GM23338 (cell line): ENCODE data around the gene CHGA. TPM values are rescaled to one million over a fixed set of nuclear protein-coding genes. Genes with fewer than 3 reads are reported as not detected.

Source experiments
- ATAC-seq: fragments of 200-7000 bp; cut with Tn5 transposase; 3 replicates; pipeline ENCODE4 v1.9.1; 2020
- DNase-seq: peaks from one replicate; pipeline ENCODE4 v3.0.0-alpha.2; 2015; ENCODE audit warnings: low spot score
- H2AFZ ChIP-seq: fragments of 200-600 bp; sonication (generic); 2 replicates; pipeline ENCODE4 v1.8.0; 2016; ENCODE audit warnings: antibody characterized with exemption, mild to moderate bottlenecking, moderate library complexity
- H3F3A ChIP-seq: fragments of 200-600 bp; sonication (generic); replicated peaks from 2 replicates; pipeline ENCODE4 v1.8.0; 2017; ENCODE audit warnings: antibody characterized with exemption, mixed run types, low read depth
- H3K27ac ChIP-seq: fragments of 200-600 bp; sonication (generic); 2 replicates; pipeline ENCODE4 v1.6.1; 2016; ENCODE audit warnings: low read depth
- H3K27me3 ChIP-seq: fragments of 200-600 bp; sonication (generic); 2 replicates; pipeline ENCODE4 v1.8.0; 2016; ENCODE audit warnings: mild to moderate bottlenecking, mixed run types, moderate library complexity; ENCODE audit not compliant: insufficient read depth
- H3K36me3 ChIP-seq: fragments of 200-600 bp; sonication (generic); 2 replicates; pipeline ENCODE4 v1.8.0; 2016; ENCODE audit warnings: mild to moderate bottlenecking; ENCODE audit not compliant: insufficient read depth
- H3K4me1 ChIP-seq: fragments of 200-600 bp; sonication (generic); 2 replicates; pipeline ENCODE4 v1.8.0; 2016; ENCODE audit warnings: mild to moderate bottlenecking, moderate library complexity; ENCODE audit not compliant: insufficient read depth
- H3K4me2 ChIP-seq: fragments of 200-600 bp; sonication (generic); 2 replicates; pipeline ENCODE4 v1.7.1; 2017; ENCODE audit warnings: mixed run types
- H3K4me3 ChIP-seq: fragments of 200-600 bp; sonication (generic); 2 replicates; pipeline ENCODE4 v1.6.1; 2016; ENCODE audit warnings: mixed run types
- H3K79me2 ChIP-seq: fragments of 200-600 bp; sonication (generic); replicated peaks from 2 replicates; pipeline ENCODE4 v1.8.0; 2017; ENCODE audit warnings: mild to moderate bottlenecking; ENCODE audit not compliant: insufficient read depth
- H3K9me2 ChIP-seq: fragments of 200-600 bp; sonication (generic); 2 replicates; pipeline ENCODE4 v1.8.0; 2017; ENCODE audit not compliant: insufficient read depth
- H4K20me1 ChIP-seq: fragments of 200-600 bp; sonication (generic); replicated peaks from 2 replicates; pipeline ENCODE4 v1.8.0; 2017; ENCODE audit warnings: mild to moderate bottlenecking; ENCODE audit not compliant: insufficient read depth
- H3K27ac Mint-ChIP-seq: 2 replicates; pipeline ENCODE4 v1.8.0; 2020; ENCODE audit warnings: inconsistent platforms, mild to moderate bottlenecking, moderate library complexity, mixed read lengths
- H3K27me3 Mint-ChIP-seq: 3 replicates; pipeline ENCODE4 v1.8.0; 2022; ENCODE audit warnings: low read depth, mild to moderate bottlenecking, moderate library complexity, mixed read lengths, inconsistent platforms; ENCODE audit not compliant: insufficient read depth, poor library complexity
- H3K36me3 Mint-ChIP-seq: 3 replicates; pipeline ENCODE4 v1.8.0; 2021; ENCODE audit warnings: low read depth, mild to moderate bottlenecking, inconsistent platforms, moderate library complexity, mixed read lengths
- H3K4me1 Mint-ChIP-seq: 3 replicates; pipeline ENCODE4 v1.8.0; 2020; ENCODE audit warnings: mild to moderate bottlenecking, inconsistent platforms, mixed read lengths
- H3K4me3 Mint-ChIP-seq: 3 replicates; pipeline ENCODE4 v1.8.0; 2021; ENCODE audit warnings: moderate library complexity, mild to moderate bottlenecking, inconsistent platforms, mixed read lengths
- H3K9me3 Mint-ChIP-seq: 3 replicates; pipeline ENCODE4 v1.8.0; 2020; ENCODE audit warnings: moderate library complexity, mild to moderate bottlenecking, inconsistent platforms, mixed read lengths
- CREB1 ChIP-seq: fragments of 250-450 bp; sonication (Bioruptor Pico); IDR thresholded peaks from 2 replicates; pipeline ENCODE4 v1.5.0; 2020; ENCODE audit warnings: low read depth, mild to moderate bottlenecking, moderate library complexity
- CTCF ChIP-seq, 2 experiments: fragments of 200-600 bp in 1 of 2; sonication (generic) in 1 of 2; conservative IDR thresholded peaks; 2 replicates each; pipeline versions ENCODE4 v1.5.1 to v1.6.1; 2016 to 2017; ENCODE audit warnings: antibody characterized with exemption in 2 of 2, low read depth in 2 of 2, mild to moderate bottlenecking in 2 of 2, moderate library complexity in 1 of 2
- EZH2 ChIP-seq: fragments of 200-600 bp; sonication (generic); IDR thresholded peaks from one replicate; pipeline ENCODE4 v1.8.0; 2017; ENCODE audit warnings: antibody characterized with exemption, mild to moderate bottlenecking, low read depth; ENCODE audit not compliant: unreplicated experiment
- EZH2phosphoT487 ChIP-seq: fragments of 200-600 bp; sonication (generic); IDR thresholded peaks from one replicate; pipeline ENCODE4 v1.8.1; 2018; ENCODE audit warnings: antibody characterized with exemption; ENCODE audit not compliant: unreplicated experiment
- JUNB ChIP-seq: IDR thresholded peaks from one replicate; pipeline ENCODE4 v1.6.1; 2016; ENCODE audit warnings: antibody characterized with exemption; ENCODE audit not compliant: unreplicated experiment
- NANOG ChIP-seq: IDR thresholded peaks from 2 replicates; pipeline ENCODE4 v1.6.1; 2016; ENCODE audit warnings: antibody characterized with exemption, borderline replicate concordance
- POLR2AphosphoS5 ChIP-seq: IDR thresholded peaks from 2 replicates; pipeline ENCODE4 v1.6.1; 2016; ENCODE audit warnings: antibody characterized with exemption, low read depth
- REST ChIP-seq: IDR thresholded peaks from one replicate; pipeline ENCODE4 v1.6.1; 2018; ENCODE audit warnings: antibody characterized with exemption; ENCODE audit not compliant: unreplicated experiment
- STAT1 ChIP-seq: IDR thresholded peaks from one replicate; pipeline ENCODE4 v1.6.1; 2016; ENCODE audit warnings: antibody characterized with exemption; ENCODE audit not compliant: unreplicated experiment
- ZNF114 ChIP-seq: fragments of 250-450 bp; sonication (Bioruptor Pico); IDR thresholded peaks from 2 replicates; pipeline ENCODE4 v1.5.0; 2020; ENCODE audit warnings: mild to moderate bottlenecking, moderate library complexity
- ZNF331 ChIP-seq: fragments of 250-450 bp; sonication (Bioruptor Pico); IDR thresholded peaks from 2 replicates; pipeline ENCODE4 v1.5.0; 2020; ENCODE audit warnings: low read depth, mild to moderate bottlenecking, moderate library complexity
- polyA plus RNA-seq: library from polyadenylated mRNA; unstranded; fragments of >200 nt; fragmentation: Nextera tagmentation; extraction: Ambion mirVana; gene quantifications from 2 replicates; pipeline ENCODE4 v1.2.1, GENCODE V29; 2016
- total RNA-seq: library from RNA; depleted of rRNA; stranded (reverse); fragments of >200 nt; shearing (Covaris generic); gene quantifications from 2 replicates; pipeline ENCODE4 v1.2.3, GENCODE V29; 2014
- TF ChIP-seq, protein P1 (sequence below): IDR thresholded peaks from 2 replicates; pipeline ENCODE4 v1.6.1; 2016; ENCODE audit warnings: antibody characterized with exemption
- TF ChIP-seq, protein P2 (sequence below): fragments of 250-450 bp; sonication (Bioruptor Pico); IDR thresholded peaks from 2 replicates; pipeline ENCODE4 v1.5.0; 2020; ENCODE audit warnings: mild to moderate bottlenecking, moderate library complexity

Gene CHGA
- total and polyA plus RNA-seq, 2 experiments from 2014 or later: 13.9 to 19.6 TPM

DNA sequence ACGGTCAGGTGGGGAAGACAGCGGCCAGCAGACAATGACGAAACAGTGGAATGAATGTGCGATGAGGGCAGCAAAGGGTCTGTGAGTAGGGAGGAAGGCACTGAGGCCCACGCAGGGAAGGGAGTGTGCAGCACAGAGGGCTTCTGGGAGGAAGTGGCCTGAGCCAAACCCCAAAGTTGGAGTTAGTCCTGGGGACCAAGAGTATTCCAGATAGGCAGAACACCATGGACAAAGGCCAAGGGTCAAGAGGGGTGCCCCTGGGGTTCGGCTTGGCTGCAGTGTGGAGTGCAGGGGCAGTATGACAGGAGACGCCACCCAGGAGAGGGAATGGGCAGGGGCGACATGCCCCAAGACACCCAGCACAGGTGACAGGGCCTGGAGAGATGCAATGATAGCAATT, 58.8 kb downstream of the CHGA start:
- DNase-seq (no peak), ATAC-seq (no peak)
- Histone ChIP-seq H3F3A (no peaks in the 10 kb centered on the region), H3K27ac (no peak overlapping the region), H3K36me3 (0 out of 2 replicates have a peak, but pooled peaks cover 9% of the 10 kb centered on the region), H3K4me1 (no peaks in the 10 kb centered on the region), H2AFZ (no peak overlapping the region), H3K27me3 (no peaks in the 10 kb centered on the region), H3K79me2 (peaks cover 32% of the 10 kb centered on the region), H3K9me2 (no peaks in the 10 kb centered on the region; the same call in 1 of the 2 replicates), H4K20me1 (peaks cover 6% of the 10 kb centered on the region), H3K4me3 (no peak overlapping the region), H3K4me2 (no peak overlapping the region)
- Mint-ChIP-seq H3K4me3 (no peak overlapping the region), H3K27ac (no peak overlapping the region), H3K36me3 (peaks cover 80% of the 10 kb centered on the region), H3K4me1 (no peaks in the 10 kb centered on the region; the same call in 2 of the 3 replicates), H3K9me3 (peaks cover 55% of the 10 kb centered on the region), H3K27me3 (peaks cover 9% of the 10 kb centered on the region)
- no peak for TF ChIP-seq EZH2phosphoT487
- no peak for TF ChIP-seq EZH2
- no peak for TF ChIP-seq ZNF114 (CRISPR knock-in tag)
- TF ChIP-seq JUNB: no peak
- no peak for TF ChIP-seq REST
- TF ChIP-seq CREB1 (CRISPR knock-in tag): no peak
- no peak for TF ChIP-seq STAT1
- TF ChIP-seq, protein P1, sequence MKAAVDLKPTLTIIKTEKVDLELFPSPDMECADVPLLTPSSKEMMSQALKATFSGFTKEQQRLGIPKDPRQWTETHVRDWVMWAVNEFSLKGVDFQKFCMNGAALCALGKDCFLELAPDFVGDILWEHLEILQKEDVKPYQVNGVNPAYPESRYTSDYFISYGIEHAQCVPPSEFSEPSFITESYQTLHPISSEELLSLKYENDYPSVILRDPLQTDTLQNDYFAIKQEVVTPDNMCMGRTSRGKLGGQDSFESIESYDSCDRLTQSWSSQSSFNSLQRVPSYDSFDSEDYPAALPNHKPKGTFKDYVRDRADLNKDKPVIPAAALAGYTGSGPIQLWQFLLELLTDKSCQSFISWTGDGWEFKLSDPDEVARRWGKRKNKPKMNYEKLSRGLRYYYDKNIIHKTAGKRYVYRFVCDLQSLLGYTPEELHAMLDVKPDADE: no peak
- TF ChIP-seq, protein P2, sequence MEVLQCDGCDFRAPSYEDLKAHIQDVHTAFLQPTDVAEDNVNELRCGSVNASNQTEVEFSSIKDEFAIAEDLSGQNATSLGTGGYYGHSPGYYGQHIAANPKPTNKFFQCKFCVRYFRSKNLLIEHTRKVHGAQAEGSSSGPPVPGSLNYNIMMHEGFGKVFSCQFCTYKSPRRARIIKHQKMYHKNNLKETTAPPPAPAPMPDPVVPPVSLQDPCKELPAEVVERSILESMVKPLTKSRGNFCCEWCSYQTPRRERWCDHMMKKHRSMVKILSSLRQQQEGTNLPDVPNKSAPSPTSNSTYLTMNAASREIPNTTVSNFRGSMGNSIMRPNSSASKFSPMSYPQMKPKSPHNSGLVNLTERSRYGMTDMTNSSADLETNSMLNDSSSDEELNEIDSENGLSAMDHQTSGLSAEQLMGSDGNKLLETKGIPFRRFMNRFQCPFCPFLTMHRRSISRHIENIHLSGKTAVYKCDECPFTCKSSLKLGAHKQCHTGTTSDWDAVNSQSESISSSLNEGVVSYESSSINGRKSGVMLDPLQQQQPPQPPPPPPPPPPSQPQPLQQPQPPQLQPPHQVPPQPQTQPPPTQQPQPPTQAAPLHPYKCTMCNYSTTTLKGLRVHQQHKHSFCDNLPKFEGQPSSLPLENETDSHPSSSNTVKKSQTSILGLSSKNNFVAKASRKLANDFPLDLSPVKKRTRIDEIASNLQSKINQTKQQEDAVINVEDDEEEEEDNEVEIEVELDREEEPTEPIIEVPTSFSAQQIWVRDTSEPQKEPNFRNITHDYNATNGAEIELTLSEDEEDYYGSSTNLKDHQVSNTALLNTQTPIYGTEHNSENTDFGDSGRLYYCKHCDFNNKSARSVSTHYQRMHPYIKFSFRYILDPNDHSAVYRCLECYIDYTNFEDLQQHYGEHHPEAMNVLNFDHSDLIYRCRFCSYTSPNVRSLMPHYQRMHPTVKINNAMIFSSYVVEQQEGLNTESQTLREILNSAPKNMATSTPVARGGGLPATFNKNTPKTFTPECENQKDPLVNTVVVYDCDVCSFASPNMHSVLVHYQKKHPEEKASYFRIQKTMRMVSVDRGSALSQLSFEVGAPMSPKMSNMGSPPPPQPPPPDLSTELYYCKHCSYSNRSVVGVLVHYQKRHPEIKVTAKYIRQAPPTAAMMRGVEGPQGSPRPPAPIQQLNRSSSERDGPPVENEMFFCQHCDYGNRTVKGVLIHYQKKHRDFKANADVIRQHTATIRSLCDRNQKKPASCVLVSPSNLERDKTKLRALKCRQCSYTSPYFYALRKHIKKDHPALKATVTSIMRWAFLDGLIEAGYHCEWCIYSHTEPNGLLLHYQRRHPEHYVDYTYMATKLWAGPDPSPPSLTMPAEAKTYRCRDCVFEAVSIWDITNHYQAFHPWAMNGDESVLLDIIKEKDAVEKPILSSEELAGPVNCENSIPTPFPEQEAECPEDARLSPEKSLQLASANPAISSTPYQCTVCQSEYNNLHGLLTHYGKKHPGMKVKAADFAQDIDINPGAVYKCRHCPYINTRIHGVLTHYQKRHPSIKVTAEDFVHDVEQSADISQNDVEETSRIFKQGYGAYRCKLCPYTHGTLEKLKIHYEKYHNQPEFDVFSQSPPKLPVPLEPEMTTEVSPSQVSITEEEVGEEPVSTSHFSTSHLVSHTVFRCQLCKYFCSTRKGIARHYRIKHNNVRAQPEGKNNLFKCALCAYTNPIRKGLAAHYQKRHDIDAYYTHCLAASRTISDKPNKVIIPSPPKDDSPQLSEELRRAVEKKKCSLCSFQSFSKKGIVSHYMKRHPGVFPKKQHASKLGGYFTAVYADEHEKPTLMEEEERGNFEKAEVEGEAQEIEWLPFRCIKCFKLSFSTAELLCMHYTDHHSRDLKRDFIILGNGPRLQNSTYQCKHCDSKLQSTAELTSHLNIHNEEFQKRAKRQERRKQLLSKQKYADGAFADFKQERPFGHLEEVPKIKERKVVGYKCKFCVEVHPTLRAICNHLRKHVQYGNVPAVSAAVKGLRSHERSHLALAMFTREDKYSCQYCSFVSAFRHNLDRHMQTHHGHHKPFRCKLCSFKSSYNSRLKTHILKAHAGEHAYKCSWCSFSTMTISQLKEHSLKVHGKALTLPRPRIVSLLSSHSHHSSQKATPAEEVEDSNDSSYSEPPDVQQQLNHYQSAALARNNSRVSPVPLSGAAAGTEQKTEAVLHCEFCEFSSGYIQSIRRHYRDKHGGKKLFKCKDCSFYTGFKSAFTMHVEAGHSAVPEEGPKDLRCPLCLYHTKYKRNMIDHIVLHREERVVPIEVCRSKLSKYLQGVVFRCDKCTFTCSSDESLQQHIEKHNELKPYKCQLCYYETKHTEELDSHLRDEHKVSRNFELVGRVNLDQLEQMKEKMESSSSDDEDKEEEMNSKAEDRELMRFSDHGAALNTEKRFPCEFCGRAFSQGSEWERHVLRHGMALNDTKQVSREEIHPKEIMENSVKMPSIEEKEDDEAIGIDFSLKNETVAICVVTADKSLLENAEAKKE (CRISPR knock-in tag): no peak
- TF ChIP-seq CTCF (conservative IDR thresholded peaks at IDR 0.05; ENCODE audit: low read depth in 2 of 2): no peak
- TF ChIP-seq POLR2AphosphoS5: no peak
- TF ChIP-seq ZNF331: no peak
- TF ChIP-seq NANOG: no peak
